Tibial artery (tissue), 4 donors: Measurements from ENCODE around the gene HNRNPR.
"Not testable (repeated sequence)": the region's sequence is repeated elsewhere in the genome, so short reads cannot be mapped to it uniquely, and the experiment has no call there.

Experiments used
- DNase-seq, 2 donors: peaks; one replicate each; pipeline ENCODE4 v3.0.0-alpha.2; 2019
- H3K27ac ChIP-seq, 2 donors: fragments of 200-600 bp; sonication (generic) in 1 of 2; 1 replicate in 1 of 2; 2 replicates in 1 of 2; pipeline ENCODE4 v1.5.1; 2018 to 2019; ENCODE audit warnings: mild to moderate bottlenecking in 1 of 2
- H3K27me3 ChIP-seq, 2 donors: fragments of 200-600 bp; sonication (generic) in 1 of 2; one replicate each; pipeline versions ENCODE4 v1.5.1 to v1.6.0; 2016 to 2019
- H3K36me3 ChIP-seq, 3 donors: fragments of 200-600 bp; sonication (generic) in 2 of 3; one replicate each; pipeline ENCODE4 v1.5.1; 2016 to 2019; ENCODE audit warnings: mild to moderate bottlenecking in 2 of 3
- H3K4me1 ChIP-seq, 4 donors: fragments of 200-600 bp; sonication (generic) in 2 of 4; 1 replicate in 3 of 4; 2 replicates in 1 of 4; pipeline ENCODE4 v1.5.1; 2016 to 2019
- H3K4me3 ChIP-seq, 2 donors: fragments of 200-600 bp; sonication (generic) in 1 of 2; 1 replicate in 1 of 2; 2 replicates in 1 of 2; pipeline ENCODE4 v1.5.1; 2018 to 2019; ENCODE audit warnings: mild to moderate bottlenecking in 2 of 2
- H3K9me3 ChIP-seq, 3 donors: fragments of 200-600 bp; sonication (generic) in 1 of 3; one replicate each; pipeline ENCODE4 v1.5.1; 2016 to 2019
- intact Hi-C: fragments of 100-400 bp; cut with DNase I; formaldehyde crosslinking; loops from one replicate; pipeline ENCODE4 v1.15.0; 2023; ENCODE audit warnings: low total_unique reads
- TF ChIP-seq, protein P1 (sequence below), 2 experiments: fragments of 200-600 bp in 1 of 2; fragments of 450-650 bp in 1 of 2; IDR thresholded peaks; one replicate each; pipeline ENCODE4 v1.5.1; 2017 to 2019; ENCODE audit warnings: antibody characterized with exemption in 2 of 2, mild to moderate bottlenecking in 1 of 2, moderate library complexity in 1 of 2

Gene HNRNPR

DNA sequence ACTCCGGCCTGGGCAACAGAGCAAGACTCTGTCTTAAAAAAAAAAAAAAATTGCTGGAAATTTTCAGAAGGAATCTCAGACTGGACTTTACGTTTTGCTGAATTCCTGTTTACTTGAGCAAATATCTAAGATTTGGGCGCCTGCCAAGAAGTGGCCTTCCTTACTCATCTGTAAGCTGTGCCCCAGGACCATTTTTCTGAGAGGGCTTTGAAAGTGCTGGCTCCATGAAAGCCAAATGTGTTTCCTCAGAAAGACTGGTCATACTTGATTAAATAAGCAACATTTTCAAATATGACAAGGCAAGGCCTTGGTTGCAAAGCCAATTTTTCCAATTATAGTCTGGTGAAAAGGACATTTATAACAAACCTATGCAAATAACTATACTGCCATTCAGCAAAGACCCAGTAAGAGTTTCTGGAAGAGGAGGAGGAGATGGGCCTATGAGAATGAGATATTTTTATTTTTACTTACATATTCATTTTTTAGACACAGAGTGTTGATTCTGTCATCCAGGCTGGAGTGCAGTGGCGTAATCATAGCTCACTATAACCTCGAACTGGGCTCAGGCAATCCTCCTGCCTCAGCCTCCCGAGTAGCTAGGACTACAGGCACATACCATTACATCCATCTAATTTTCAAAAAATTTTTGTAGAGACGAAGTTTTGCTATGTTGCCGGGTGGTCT, 70.5 kb downstream of the HNRNPR start:
- Histone ChIP-seq H3K27me3 (peaks cover 0 to 41% of the 10 kb centered on the region in 2 donors), H3K4me3 (no peak overlapping the region), H3K9me3 (no peaks in the 10 kb centered on the region), H3K4me1 (no peaks in the 10 kb centered on the region), H3K36me3 (no peaks in the 10 kb centered on the region), H3K27ac (no peak overlapping the region)
- TF ChIP-seq, protein P1, sequence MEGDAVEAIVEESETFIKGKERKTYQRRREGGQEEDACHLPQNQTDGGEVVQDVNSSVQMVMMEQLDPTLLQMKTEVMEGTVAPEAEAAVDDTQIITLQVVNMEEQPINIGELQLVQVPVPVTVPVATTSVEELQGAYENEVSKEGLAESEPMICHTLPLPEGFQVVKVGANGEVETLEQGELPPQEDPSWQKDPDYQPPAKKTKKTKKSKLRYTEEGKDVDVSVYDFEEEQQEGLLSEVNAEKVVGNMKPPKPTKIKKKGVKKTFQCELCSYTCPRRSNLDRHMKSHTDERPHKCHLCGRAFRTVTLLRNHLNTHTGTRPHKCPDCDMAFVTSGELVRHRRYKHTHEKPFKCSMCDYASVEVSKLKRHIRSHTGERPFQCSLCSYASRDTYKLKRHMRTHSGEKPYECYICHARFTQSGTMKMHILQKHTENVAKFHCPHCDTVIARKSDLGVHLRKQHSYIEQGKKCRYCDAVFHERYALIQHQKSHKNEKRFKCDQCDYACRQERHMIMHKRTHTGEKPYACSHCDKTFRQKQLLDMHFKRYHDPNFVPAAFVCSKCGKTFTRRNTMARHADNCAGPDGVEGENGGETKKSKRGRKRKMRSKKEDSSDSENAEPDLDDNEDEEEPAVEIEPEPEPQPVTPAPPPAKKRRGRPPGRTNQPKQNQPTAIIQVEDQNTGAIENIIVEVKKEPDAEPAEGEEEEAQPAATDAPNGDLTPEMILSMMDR (IDR thresholded peaks at IDR 0.05), result no peak
- DNase-seq, result no peak
- intact Hi-C loops, result no loop called here

DNA sequence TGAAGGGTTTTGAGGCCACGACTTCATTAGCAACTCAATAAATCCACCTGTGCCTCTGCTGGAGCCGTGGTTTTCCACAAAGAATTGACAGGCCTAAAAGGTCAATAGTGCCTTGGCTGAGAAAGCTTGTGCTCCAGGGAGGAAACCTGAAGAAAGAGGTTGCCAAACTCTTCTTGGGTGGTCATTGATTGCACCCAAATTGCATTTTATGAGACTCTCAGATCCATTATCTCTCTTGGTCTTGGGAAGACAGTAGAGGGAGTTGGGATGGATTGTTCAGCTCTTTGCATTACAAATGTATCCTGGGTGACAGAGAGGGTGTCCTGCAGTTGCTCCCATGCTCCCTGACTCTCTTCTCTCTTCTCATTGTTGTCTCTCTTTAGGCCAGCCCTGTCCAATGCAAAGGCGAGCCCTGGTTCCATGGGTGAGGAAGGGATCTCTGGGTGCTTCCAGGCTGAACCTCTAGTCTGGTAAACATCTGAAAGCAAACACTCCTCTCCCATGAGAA, 80.7 kb downstream of the HNRNPR start:
- DNase-seq, result no peak
- intact Hi-C loops, result no loop called here
- H3K27ac ChIP-seq, result no peak overlapping the region
- no peaks in the 10 kb centered on the region for H3K9me3 ChIP-seq
- no peaks in the 10 kb centered on the region for H3K27me3 ChIP-seq
- no peak overlapping the region for H3K4me3 ChIP-seq
- no peaks in the 10 kb centered on the region for H3K4me1 ChIP-seq
- no peaks in the 10 kb centered on the region for H3K36me3 ChIP-seq
- TF ChIP-seq, protein P1 (IDR thresholded peaks at IDR 0.05), result no peak

GRCh38 chr1:23258082-23258481, 86.0 kb downstream of the HNRNPR start:
- H3K27me3 ChIP-seq, H3K9me3 ChIP-seq, DNase-seq, H3K27ac ChIP-seq, H3K4me1 ChIP-seq, H3K4me3 ChIP-seq, intact Hi-C loops, H3K36me3 ChIP-seq: not testable (repeated sequence)

- H3K4me1 ChIP-seq, H3K9me3 ChIP-seq, intact Hi-C loops, H3K36me3 ChIP-seq, DNase-seq, H3K4me3 ChIP-seq, H3K27ac ChIP-seq, H3K27me3 ChIP-seq: not testable (repeated sequence)
Observed at GRCh38 chr1:23257371-23257770, 86.7 kb downstream of the HNRNPR start.
